Tongue (tissue), 3 donors: Measurements from ENCODE around the gene GCKR. TPM values are rescaled to one million over a fixed set of nuclear protein-coding genes. Genes with fewer than 3 reads are reported as not detected.

Experiments used
- DNase-seq: peaks from one replicate; pipeline ENCODE4 v3.0.0-alpha.2; 2015
- small RNA-seq: library from RNA; depleted of rRNA; stranded (forward); fragments of <200 nt; gene quantifications from one replicate; pipeline ENCODE3, GENCODE V24; 2014; ENCODE audit warnings: low replicate concordance
- total RNA-seq: library from RNA; depleted of rRNA; stranded (reverse); fragments of >200 nt; gene quantifications from one replicate; pipeline ENCODE4 v1.2.3, GENCODE V29; 2014

GCKR gene
- total RNA-seq, 1 donor from 2014 or later = not detected

DNA sequence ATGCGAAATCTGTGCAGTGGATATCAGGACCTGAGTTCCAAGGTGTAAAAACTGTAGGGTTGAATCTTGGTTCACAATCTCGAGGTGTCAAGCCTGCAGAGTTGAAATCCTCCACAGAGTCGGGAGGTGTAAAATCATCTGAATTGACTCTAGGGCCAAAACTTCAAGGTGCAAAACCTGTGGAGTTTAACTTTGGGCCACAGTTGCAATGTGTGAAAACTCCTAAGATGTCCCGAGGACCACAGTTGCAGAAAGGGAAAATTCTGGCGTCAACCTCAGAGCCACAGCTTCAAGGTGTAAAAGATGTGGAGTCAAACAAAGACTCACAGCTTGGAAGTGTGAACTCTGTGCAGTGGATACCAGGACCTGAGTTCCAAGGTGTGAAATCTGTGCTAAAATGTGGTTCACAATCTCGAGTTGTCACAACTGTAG, 76.4 kb downstream of the GCKR start:
- DNase-seq = no peak

Small RNAs within 50 kb of the gene (small RNA-seq; reads per million reads assigned to genes)
- gene RNU6-986P = not detected

Other genes with a start within 250 kb of the GCKR start
- gene SLC30A3, start 233.8 kb upstream of the GCKR start, total RNA-seq = not detected
- not detected for gene DNAJC5G, start 221.4 kb upstream of the GCKR start, total RNA-seq
- 40.5 TPM for gene TRIM54, start 214.4 kb upstream of the GCKR start, total RNA-seq
- gene UCN, start 188.4 kb upstream of the GCKR start, total RNA-seq = not detected
- gene MPV17, start 173.7 kb upstream of the GCKR start, total RNA-seq = 34.6 TPM
- gene GTF3C2, start 140.1 kb upstream of the GCKR start, total RNA-seq = 30.3 TPM
- 21.2 TPM for gene EIF2B4, start 126.5 kb upstream of the GCKR start, total RNA-seq
- 80.9 TPM for gene SNX17, start 126.2 kb upstream of the GCKR start, total RNA-seq
- 9.4 TPM for gene ZNF513, start 116.1 kb upstream of the GCKR start, total RNA-seq
- 41.3 TPM for gene PPM1G, start 87.2 kb upstream of the GCKR start, total RNA-seq
- 93.0 TPM for gene NRBP1, start 68.2 kb upstream of the GCKR start, total RNA-seq
- gene KRTCAP3, start 54.5 kb upstream of the GCKR start, total RNA-seq = 6.2 TPM
- 23.1 TPM for gene IFT172, start 7.1 kb upstream of the GCKR start, total RNA-seq
- gene FNDC4, start 1.6 kb upstream of the GCKR start, total RNA-seq = 9.5 TPM
- 62.3 TPM for gene ZNF512, start 86.2 kb downstream of the GCKR start, total RNA-seq
- gene CCDC121, start 132.2 kb downstream of the GCKR start, total RNA-seq = 5.7 TPM
- gene GPN1, start 132.2 kb downstream of the GCKR start, total RNA-seq = 24.3 TPM
- gene SUPT7L, start 166.8 kb downstream of the GCKR start, total RNA-seq = 22.4 TPM
- 29.7 TPM for gene SLC4A1AP, start 167.1 kb downstream of the GCKR start, total RNA-seq